Measurements from ENCODE around the gene CPA1. TPM values are rescaled to one million over a fixed set of nuclear protein-coding genes. Genes with fewer than 3 reads are reported as not detected.

The CPA1 gene
- total and polyA plus RNA-seq, 2 of the 13 experiments (the other 11 are each of a cell fraction or from before 2014, with no cell fraction given), result 0.20 to 0.58 TPM

GRCh38 chr7:130409067-130409711, 28.9 kb downstream of the CPA1 start:
- ChIA-PET POLR2A (no interaction called here), CTCF (ENCODE audit: low intra/inter-chr PET ratio, low total read pairs) (no interaction called here)
- BruUV-seq (replicated peaks), result no TSS peak
- Histone ChIP-seq H3K4me2 (ENCODE audit: low read depth, low read length) (no peak overlapping the region), H3K9ac (ENCODE audit: insufficient read depth, low read depth, low read length) (no peak overlapping the region), H3K27ac (ENCODE audit: extremely low read length, insufficient read depth, low read length) (no peak overlapping the region), H3K27me3 (ENCODE audit: control insufficient read depth in 1 of 2, insufficient read depth in 2 of 2, low read length in 2 of 2) (no peaks in the 10 kb centered on the region), H3K9me3 (ENCODE audit: low read length) (no peaks in the 10 kb centered on the region), H2AFZ (ENCODE audit: low read length) (no peak overlapping the region), H3K4me1 (ENCODE audit: insufficient read depth, low read length) (no peaks in the 10 kb centered on the region), H4K20me1 (ENCODE audit: insufficient read depth, low read length) (no peaks in the 10 kb centered on the region), H3K36me3 (replicated peaks in 1 of 2; ENCODE audit: control insufficient read depth in 1 of 2, insufficient read depth in 2 of 2, low read length in 2 of 2) (no peaks in the 10 kb centered on the region), H3K4me3 (replicated peaks in 1 of 3; ENCODE audit: insufficient read depth in 1 of 3, low read depth in 2 of 3, low read length in 3 of 3) (no peak overlapping the region), H3K79me2 (ENCODE audit: insufficient read depth, low read length) (no peaks in the 10 kb centered on the region)
- WGBS (ENCODE audit: low lambda C conversion rate), result 71% methylated on average over 3 of the region's 3 CpGs
- FAIRE-seq (no peak), ATAC-seq (no peak), DNase-seq (ENCODE audit: low spot score) (no peak)
- in situ Hi-C loops (cut with HindIII; ENCODE audit: extremely low pct_ligation_motif_present, low pct_unique_long_range_greater_than_20kb), result no loop called here
- intact Hi-C loops (cut with micrococcal nuclease; ENCODE audit: unreplicated experiment), result no loop called here
- TF ChIP-seq ZNF451 (CRISPR knock-in tag; IDR thresholded peaks at IDR 0.05) (no peak), PHF8 (CRISPR knock-in tag; IDR thresholded peaks at IDR 0.05) (no peak)

- no peaks in the 10 kb centered on the region for H3K36me3 ChIP-seq (replicated peaks in 1 of 2; ENCODE audit: control insufficient read depth in 1 of 2, insufficient read depth in 2 of 2, low read length in 2 of 2)
- in situ Hi-C loops (cut with HindIII; ENCODE audit: extremely low pct_ligation_motif_present, low pct_unique_long_range_greater_than_20kb), result no loop called here
- DNase-seq (ENCODE audit: low spot score) (no peak), FAIRE-seq (no peak), ATAC-seq (no peak)
- H3K9ac ChIP-seq (ENCODE audit: insufficient read depth, low read depth, low read length), result no peak overlapping the region
- no peaks in the 10 kb centered on the region for H3K9me3 ChIP-seq (ENCODE audit: low read length)
- no peak overlapping the region for H3K4me3 ChIP-seq (replicated peaks in 1 of 3; ENCODE audit: insufficient read depth in 1 of 3, low read depth in 2 of 3, low read length in 3 of 3)
- no peaks in the 10 kb centered on the region for H4K20me1 ChIP-seq (ENCODE audit: insufficient read depth, low read length)
- 94% methylated on average over 4 of the region's 4 CpGs for WGBS (ENCODE audit: low lambda C conversion rate)
- ChIA-PET CTCF (ENCODE audit: low intra/inter-chr PET ratio, low total read pairs) (no interaction called here), POLR2A (no interaction called here)
- H3K27me3 ChIP-seq (ENCODE audit: control insufficient read depth in 1 of 2, insufficient read depth in 2 of 2, low read length in 2 of 2), result no peaks in the 10 kb centered on the region
- H3K4me2 ChIP-seq (ENCODE audit: low read depth, low read length), result no peak overlapping the region
- no peak overlapping the region for H2AFZ ChIP-seq (ENCODE audit: low read length)
- no peaks in the 10 kb centered on the region for H3K4me1 ChIP-seq (ENCODE audit: insufficient read depth, low read length)
- no peak overlapping the region for H3K27ac ChIP-seq (ENCODE audit: extremely low read length, insufficient read depth, low read length)
- BruUV-seq (replicated peaks), result no TSS peak
- no peaks in the 10 kb centered on the region for H3K79me2 ChIP-seq (ENCODE audit: insufficient read depth, low read length)
- intact Hi-C loops (cut with micrococcal nuclease; ENCODE audit: unreplicated experiment), result no loop called here
- TF ChIP-seq DR1 (CRISPR knock-in tag; IDR thresholded peaks at IDR 0.05) (no peak), ZNF703 (CRISPR knock-in tag; IDR thresholded peaks at IDR 0.05; ENCODE audit: borderline replicate concordance) (no peak), ZSCAN5A (CRISPR knock-in tag; IDR thresholded peaks at IDR 0.05; ENCODE audit: borderline replicate concordance) (no peak), TEF (CRISPR knock-in tag; IDR thresholded peaks at IDR 0.05) (no peak), KDM4B (CRISPR knock-in tag; IDR thresholded peaks at IDR 0.05) (no peak), ZNF839 (CRISPR knock-in tag; IDR thresholded peaks at IDR 0.05; ENCODE audit: borderline replicate concordance) (no peak), ZNF576 (CRISPR knock-in tag; IDR thresholded peaks at IDR 0.05) (no peak), NCOA2 (CRISPR knock-in tag; IDR thresholded peaks at IDR 0.05) (no peak), BCLAF1 (IDR thresholded peaks at IDR 0.05) (no peak)
Observed at GRCh38 chr7:130409712-130410072, 29.4 kb downstream of the CPA1 start.
